Activated CD4-positive, alpha-beta T cell treated with anti-CD3 and anti-CD28 coated beads, Interleukin-2, amount 10 ng/mL, durations not matched to agents 24 days and 14 days (primary cell): ENCODE measurements around the gene HMOX2. TPM values are rescaled to one million over a fixed set of nuclear protein-coding genes. Genes with fewer than 3 reads are reported as not detected.
A peak's percentile ranks its signal among the peaks of the same experiment; 100 is the strongest.

Experiments used
- DNase-seq: peaks from one replicate; pipeline ENCODE4 v3.0.0; 2022
- H3K27ac Mint-ChIP-seq: one replicate; pipeline ENCODE4 v1.8.0; 2022; ENCODE audit warnings: mild to moderate bottlenecking, mixed read lengths
- H3K27me3 Mint-ChIP-seq: one replicate; pipeline ENCODE4 v1.8.0; 2022; ENCODE audit warnings: mixed read lengths
- H3K36me3 Mint-ChIP-seq: one replicate; pipeline ENCODE4 v1.8.0; 2022; ENCODE audit warnings: low read depth, mild to moderate bottlenecking, mixed read lengths
- H3K4me1 Mint-ChIP-seq: one replicate; pipeline ENCODE4 v1.8.0; 2021; ENCODE audit warnings: mixed read lengths
- H3K4me3 Mint-ChIP-seq: one replicate; pipeline ENCODE4 v1.8.0; 2022; ENCODE audit warnings: mild to moderate bottlenecking, moderate library complexity, mixed read lengths
- H3K9me3 Mint-ChIP-seq: one replicate; pipeline ENCODE4 v1.8.0; 2021; ENCODE audit warnings: mixed read lengths
- intact Hi-C: fragments of 100-400 bp; cut with micrococcal nuclease; formaldehyde crosslinking; loops from one replicate; pipeline ENCODE4 v1.15.1; 2023
- total RNA-seq: library from RNA; stranded (reverse); gene quantifications from 2 replicates; pipeline ENCODE4 v1.2.3, GENCODE V29; 2022

The HMOX2 gene
- total RNA-seq, 1 donor from 2014 or later, result 64.3 TPM

GRCh38 chr16:4531811-4532210, 55.6 kb downstream of the HMOX2 start:
- no peak overlapping the region for H3K4me3 Mint-ChIP-seq
- no peak overlapping the region for H3K27ac Mint-ChIP-seq
- peaks cover 50% of the 10 kb centered on the region for H3K4me1 Mint-ChIP-seq
- H3K36me3 Mint-ChIP-seq, result peaks cover 24% of the 10 kb centered on the region
- no peaks in the 10 kb centered on the region for H3K9me3 Mint-ChIP-seq
- intact Hi-C loops, result loop anchor here (10.0 kb wide), 1 partner anchor 423 kb away; the partner anchor contains the start of gene SEC14L5
- no peaks in the 10 kb centered on the region for H3K27me3 Mint-ChIP-seq
- no peak for DNase-seq

DNA sequence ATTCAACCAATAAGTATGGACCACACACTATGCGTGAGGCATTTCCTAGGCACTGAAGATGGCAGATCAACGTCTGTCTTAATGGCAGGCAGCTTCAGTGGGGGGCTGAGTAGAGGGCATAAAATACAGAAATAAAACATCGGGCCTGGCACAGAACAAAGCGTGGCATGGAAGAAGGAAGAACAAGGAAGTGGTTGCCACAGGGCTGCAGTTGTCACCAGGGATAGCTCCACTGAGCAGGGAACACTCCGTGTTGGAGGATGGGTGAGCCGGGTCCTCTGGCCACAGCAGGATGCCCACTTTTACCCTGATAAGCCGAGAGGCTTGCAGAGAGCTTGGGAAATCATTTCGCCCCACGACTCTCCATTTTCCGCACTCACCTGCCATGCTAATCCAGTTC, 56.0 kb downstream of the HMOX2 start:
- H3K4me3 Mint-ChIP-seq, result no peak overlapping the region
- peaks cover 2% of the 10 kb centered on the region for H3K27me3 Mint-ChIP-seq
- H3K27ac Mint-ChIP-seq, result no peak overlapping the region
- no peaks in the 10 kb centered on the region for H3K9me3 Mint-ChIP-seq
- intact Hi-C loops, result loop anchor here (10.0 kb wide), 1 partner anchor 423 kb away; the partner anchor contains the start of gene SEC14L5
- peaks cover 50% of the 10 kb centered on the region for H3K4me1 Mint-ChIP-seq
- H3K36me3 Mint-ChIP-seq, result peaks cover 28% of the 10 kb centered on the region
- no peak for DNase-seq

GRCh38 chr16:4533490-4533889, 57.3 kb downstream of the HMOX2 start:
- no peak overlapping the region for H3K4me3 Mint-ChIP-seq
- DNase-seq, result no peak
- H3K4me1 Mint-ChIP-seq, result peaks cover 47% of the 10 kb centered on the region
- peaks cover 2% of the 10 kb centered on the region for H3K27me3 Mint-ChIP-seq
- no peak overlapping the region for H3K27ac Mint-ChIP-seq
- peaks cover 29% of the 10 kb centered on the region for H3K36me3 Mint-ChIP-seq
- no peaks in the 10 kb centered on the region for H3K9me3 Mint-ChIP-seq
- intact Hi-C loops, result loop anchor here (10.0 kb wide), 1 partner anchor 421 kb away; the partner anchor contains the start of gene SEC14L5

DNA sequence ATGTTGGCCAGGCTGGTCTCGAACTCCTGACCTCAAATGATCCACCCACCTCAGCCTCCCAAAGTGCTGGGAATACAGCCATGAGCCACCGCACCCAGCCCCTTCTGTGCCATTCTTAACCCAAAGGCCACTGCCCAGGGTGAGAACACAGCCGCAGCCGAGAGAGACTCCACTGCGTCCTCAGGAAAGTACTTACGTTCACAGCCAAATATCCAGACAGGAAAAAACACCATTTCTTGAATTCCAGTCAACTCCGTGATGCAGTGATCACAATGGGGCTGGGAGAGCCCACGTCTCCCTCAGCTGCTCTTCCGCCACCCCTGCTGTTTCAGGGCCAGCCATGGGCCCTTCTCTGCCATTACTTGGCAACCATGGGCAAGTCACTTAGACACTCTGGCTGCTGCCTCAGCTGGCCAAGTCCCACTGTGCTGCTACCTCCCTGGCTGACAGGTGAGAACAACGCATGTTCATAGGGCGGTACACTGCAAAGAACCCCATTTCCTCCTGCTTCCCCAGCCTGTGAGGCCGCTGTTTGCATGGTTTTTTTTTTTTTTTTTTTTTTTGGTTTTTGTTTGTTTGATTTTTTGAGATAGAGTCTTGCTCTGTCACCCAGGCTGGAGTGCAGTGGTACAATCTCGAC, 58.1 kb downstream of the HMOX2 start:
- peaks cover 2% of the 10 kb centered on the region for H3K27me3 Mint-ChIP-seq
- H3K9me3 Mint-ChIP-seq, result peaks cover 3% of the 10 kb centered on the region
- peaks cover 47% of the 10 kb centered on the region for H3K4me1 Mint-ChIP-seq
- no peak overlapping the region for H3K27ac Mint-ChIP-seq
- H3K4me3 Mint-ChIP-seq, result no peak overlapping the region
- peaks cover 34% of the 10 kb centered on the region for H3K36me3 Mint-ChIP-seq
- intact Hi-C loops, result loop anchor here (10.0 kb wide), 1 partner anchor 421 kb away; the partner anchor contains the start of gene SEC14L5
- no peak for DNase-seq

GRCh38 chr16:4535627-4536108, 59.5 kb downstream of the HMOX2 start:
- H3K9me3 Mint-ChIP-seq, result peaks cover 11% of the 10 kb centered on the region
- intact Hi-C loops, result loop anchor here (5.0 to 10.0 kb wide), 4 partner anchors 82 to 419 kb away; partner anchors contain the start of genes DNAJA3 and SEC14L5
- peaks cover 37% of the 10 kb centered on the region for H3K4me1 Mint-ChIP-seq
- peaks cover 4% of the 10 kb centered on the region for H3K27me3 Mint-ChIP-seq
- peak overlapping the region; percentile 51 for H3K4me3 Mint-ChIP-seq
- peak overlapping the region; percentile 51 for H3K27ac Mint-ChIP-seq
- H3K36me3 Mint-ChIP-seq, result peaks cover 32% of the 10 kb centered on the region
- peak; percentile 73 for DNase-seq

- intact Hi-C loops, result loop anchor here (5.0 to 10.0 kb wide), 4 partner anchors 81 to 418 kb away; partner anchors contain the start of genes DNAJA3 and SEC14L5
- Mint-ChIP-seq H3K9me3 (peaks cover 11% of the 10 kb centered on the region), H3K27ac (peak overlapping the region; percentile 74)
Observed at GRCh38 chr16:4536391-4537106, 60.4 kb downstream of the HMOX2 start.

DNA sequence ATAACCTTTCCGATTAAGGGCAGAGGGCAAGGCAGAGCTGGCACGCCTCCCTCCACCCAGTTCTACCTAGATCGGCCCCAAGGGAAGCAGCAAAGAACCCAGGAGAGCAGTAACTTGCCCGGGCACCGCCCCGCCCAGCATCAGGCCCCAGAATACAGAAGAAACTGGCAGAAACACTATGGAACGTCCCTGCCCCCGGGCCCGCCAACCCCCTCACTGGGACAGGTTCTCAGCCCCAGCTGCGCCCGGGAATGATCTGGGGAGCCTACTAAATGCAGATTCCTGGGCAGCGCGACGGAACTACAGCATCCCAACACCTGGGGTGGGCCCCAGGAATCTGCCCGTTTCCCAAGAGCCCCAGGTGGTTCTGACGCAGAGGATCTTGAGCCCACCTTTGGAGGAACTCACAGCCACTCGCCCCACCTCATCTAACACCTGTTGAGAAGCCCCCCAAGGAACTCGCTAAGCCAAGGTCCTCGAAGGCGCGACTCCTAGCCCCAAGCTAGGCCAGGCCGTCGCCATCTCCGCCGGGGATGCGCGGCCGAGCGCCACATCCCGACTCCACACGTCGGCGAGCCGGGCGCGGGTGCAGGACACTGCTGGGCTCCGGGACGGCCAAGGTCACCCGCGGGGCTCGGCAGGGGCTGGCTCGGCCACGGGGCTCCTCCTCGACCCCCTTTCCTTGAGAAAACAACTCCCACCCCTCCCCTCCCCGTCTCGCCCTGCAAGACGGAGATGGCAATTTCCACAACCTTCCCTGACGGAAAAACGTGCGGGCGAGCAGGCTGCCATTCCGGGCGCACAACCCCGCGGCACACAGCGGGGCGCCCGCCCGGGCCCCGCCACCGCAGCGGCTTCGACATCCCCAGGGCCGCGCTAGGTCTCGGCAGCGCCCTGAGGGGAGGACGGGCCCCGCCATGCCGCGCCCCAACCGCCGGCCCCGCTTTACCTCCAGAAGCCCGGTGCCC, 61.5 kb downstream of the HMOX2 start:
- Mint-ChIP-seq H3K36me3 (peaks cover 25% of the 10 kb centered on the region), H3K9me3 (peaks cover 11% of the 10 kb centered on the region), H3K27me3 (peaks cover 4% of the 10 kb centered on the region), H3K27ac (peak overlapping the region; percentile 74), H3K4me1 (peaks cover 34% of the 10 kb centered on the region), H3K4me3 (peak overlapping the region; percentile 85)
- DNase-seq, result peak; percentile 60
- intact Hi-C loops, result loop anchor here (1.0 to 10.0 kb wide), 6 partner anchors 8 to 417 kb away; partner anchors contain the start of genes DNAJA3, HMOX2 and SEC14L5

More at GRCh38 chr16:4536391-4537106, 60.4 kb downstream of the HMOX2 start:
- H3K27me3 Mint-ChIP-seq, result peaks cover 4% of the 10 kb centered on the region
- H3K36me3 Mint-ChIP-seq, result peaks cover 32% of the 10 kb centered on the region
- H3K4me3 Mint-ChIP-seq, result peak overlapping the region; percentile 85
- DNase-seq, result no peak
- peaks cover 37% of the 10 kb centered on the region for H3K4me1 Mint-ChIP-seq

DNA sequence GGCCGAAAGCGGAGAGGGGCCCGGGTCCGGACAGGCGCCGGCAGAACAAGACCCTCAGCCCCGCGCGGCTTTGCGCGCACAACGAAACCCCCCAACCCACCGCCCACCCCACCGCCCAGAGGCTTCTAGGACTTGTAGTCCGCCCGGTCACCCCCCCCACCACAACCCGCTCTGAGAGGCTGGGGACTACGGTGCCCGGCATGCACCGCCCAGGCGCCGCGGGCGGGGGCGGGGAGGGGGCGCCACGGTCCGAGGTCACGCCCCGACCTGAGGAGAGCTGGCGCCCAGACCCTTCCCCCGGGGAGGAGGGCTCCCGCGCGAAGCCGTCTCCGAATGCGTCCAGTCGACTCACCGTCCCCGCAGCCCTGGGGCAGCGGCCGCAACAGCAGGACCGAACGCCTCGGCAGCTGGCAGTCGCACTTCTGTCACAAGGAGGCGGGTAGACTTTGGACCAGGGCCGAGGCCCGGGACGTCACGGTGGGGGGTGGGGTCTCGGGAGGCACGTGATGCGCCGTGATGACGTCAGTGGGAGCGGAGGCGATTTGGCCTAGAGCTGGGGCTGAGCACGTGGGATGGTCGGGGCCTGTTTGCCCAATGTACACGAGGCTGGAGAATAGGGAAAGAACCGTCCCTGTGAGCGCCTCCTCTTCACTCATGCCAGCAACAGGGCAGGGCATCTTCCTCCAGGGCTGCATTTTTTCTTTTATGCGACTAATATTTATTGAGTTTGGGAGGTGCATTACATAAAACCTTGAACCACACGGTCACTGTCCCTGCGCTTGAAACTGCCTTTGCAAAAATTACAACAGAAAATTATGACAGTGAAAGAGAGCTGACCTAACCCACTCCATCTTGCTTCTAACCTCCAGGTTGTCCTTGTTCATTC, 62.4 kb downstream of the HMOX2 start, which contains the start of gene CDIP1:
TSS of gene CDIP1 (minus strand) at position 424 of the 886 bp plus-strand sequence. CDS start 24,643 bp downstream, outside the sequence.
- peak within 1 kb of the TSS; percentile 89 for H3K27ac Mint-ChIP-seq
- intact Hi-C loops, result loop anchor here (1.0 to 10.0 kb wide), 6 partner anchors 9 to 416 kb away; partner anchors contain the start of genes DNAJA3, HMOX2 and SEC14L5
- peaks cover 19% of the 10 kb centered on the region for H3K36me3 Mint-ChIP-seq
- peak; percentile 97 for DNase-seq
- peaks cover 11% of the 10 kb centered on the region for H3K9me3 Mint-ChIP-seq
- peak within 1 kb of the TSS; percentile 85 for H3K4me3 Mint-ChIP-seq
- H3K4me1 Mint-ChIP-seq, result peaks cover 31% of the 10 kb centered on the region
- peaks cover 4% of the 10 kb centered on the region for H3K27me3 Mint-ChIP-seq

DNA sequence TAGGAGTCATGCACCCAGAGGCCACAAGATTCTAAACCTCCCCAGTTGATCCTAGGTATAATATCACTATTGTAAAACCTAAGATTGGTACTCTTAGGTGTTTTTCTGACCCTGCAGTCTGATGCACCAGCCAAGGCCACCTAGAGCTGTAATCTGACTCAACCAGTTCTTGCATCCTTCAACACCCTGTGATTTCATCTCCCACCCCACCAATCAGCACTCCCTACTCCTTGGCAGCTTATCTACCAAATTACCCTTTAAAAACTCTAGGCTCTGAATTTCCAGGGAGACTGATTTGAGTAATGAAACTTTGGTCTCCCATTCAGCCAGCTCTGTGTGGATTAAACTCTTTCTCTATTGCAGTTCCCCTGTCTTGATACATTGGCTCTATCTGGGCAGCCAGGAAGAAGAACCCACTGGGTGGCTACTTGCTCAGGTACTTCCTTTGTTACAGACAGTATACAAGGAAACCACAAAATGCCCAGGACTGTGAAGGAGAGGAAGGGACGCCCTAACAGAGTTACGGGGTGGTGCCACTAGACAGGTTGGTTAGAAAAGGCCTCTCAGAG, 63.6 kb downstream of the HMOX2 start:
- Mint-ChIP-seq H3K4me1 (peaks cover 27% of the 10 kb centered on the region), H3K9me3 (peaks cover 11% of the 10 kb centered on the region), H3K27ac (no peak overlapping the region), H3K36me3 (peaks cover 16% of the 10 kb centered on the region), H3K4me3 (no peak overlapping the region), H3K27me3 (peaks cover 6% of the 10 kb centered on the region)
- intact Hi-C loops, result loop anchor here (5.0 to 10.0 kb wide), 4 partner anchors 78 to 415 kb away; partner anchors contain the start of genes DNAJA3 and SEC14L5
- DNase-seq, result no peak

GRCh38 chr16:4544473-4544872, 68.3 kb downstream of the HMOX2 start:
- no peak overlapping the region for H3K4me3 Mint-ChIP-seq

GRCh38 chr16:4548124-4548523, 71.9 kb downstream of the HMOX2 start:
- DNase-seq, result no peak
- no peaks in the 10 kb centered on the region for H3K36me3 Mint-ChIP-seq
- no peak overlapping the region for H3K27ac Mint-ChIP-seq
- no peak overlapping the region for H3K4me3 Mint-ChIP-seq
- no peaks in the 10 kb centered on the region for H3K9me3 Mint-ChIP-seq
- peaks cover 19% of the 10 kb centered on the region for H3K27me3 Mint-ChIP-seq
- intact Hi-C loops, result loop anchor here (1.0 to 2.0 kb wide), 3 partner anchors 33 to 71 kb away; no protein-coding TSS in a partner anchor
- peaks cover 7% of the 10 kb centered on the region for H3K4me1 Mint-ChIP-seq

More at GRCh38 chr16:4544473-4544872, 68.3 kb downstream of the HMOX2 start:
- intact Hi-C loops, result no loop called here
- Mint-ChIP-seq H3K27ac (no peak overlapping the region), H3K36me3 (peaks cover 3% of the 10 kb centered on the region), H3K4me1 (peaks cover 7% of the 10 kb centered on the region), H3K9me3 (peaks cover 8% of the 10 kb centered on the region), H3K27me3 (peaks cover 9% of the 10 kb centered on the region)
- DNase-seq, result no peak

DNA sequence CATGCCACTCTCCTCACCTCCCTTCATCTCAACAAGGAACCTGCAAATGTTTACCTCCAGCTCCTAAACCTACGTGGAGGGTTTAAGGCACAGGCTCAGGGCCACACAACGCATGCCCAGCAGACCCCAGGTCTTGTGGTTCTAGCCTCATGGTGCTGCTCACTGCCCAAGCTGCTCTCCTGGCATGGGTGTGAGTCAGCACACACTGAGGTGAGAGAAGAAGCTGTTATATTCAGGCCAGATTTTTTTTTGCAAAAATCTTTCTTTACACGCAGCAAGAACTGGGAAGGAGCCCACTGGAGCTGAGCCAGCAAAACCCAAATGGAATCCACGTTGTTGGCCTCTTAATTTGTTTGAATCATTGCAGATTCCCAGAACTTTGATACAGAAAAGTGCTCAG, 74.4 kb downstream of the HMOX2 start:
- H3K9me3 Mint-ChIP-seq, result no peaks in the 10 kb centered on the region
- peaks cover 7% of the 10 kb centered on the region for H3K4me1 Mint-ChIP-seq
- no peak overlapping the region for H3K27ac Mint-ChIP-seq
- no peak overlapping the region for H3K4me3 Mint-ChIP-seq
- H3K36me3 Mint-ChIP-seq, result no peaks in the 10 kb centered on the region
- intact Hi-C loops, result no loop called here
- H3K27me3 Mint-ChIP-seq, result peaks cover 13% of the 10 kb centered on the region
- DNase-seq, result no peak
